Suprapubic skin (tissue), 4 donors: ENCODE results near the gene ABCC8. TPM values are rescaled to one million over a fixed set of nuclear protein-coding genes. Genes with fewer than 3 reads are reported as not detected.

Source experiments
- DNase-seq, 2 donors: peaks; one replicate each; pipeline ENCODE4 v3.0.0-alpha.2; 2019; ENCODE audit warnings: low spot score in 2 of 2
- H3K27ac ChIP-seq: fragments of 200-600 bp; sonication (generic); one replicate; pipeline ENCODE4 v1.5.1; 2019
- H3K27me3 ChIP-seq: fragments of 200-600 bp; sonication (generic); one replicate; pipeline ENCODE4 v1.5.1; 2019
- H3K36me3 ChIP-seq: fragments of 200-600 bp; sonication (generic); one replicate; pipeline ENCODE4 v1.5.1; 2019
- H3K4me1 ChIP-seq: fragments of 200-600 bp; sonication (generic); one replicate; pipeline ENCODE4 v1.5.1; 2019
- H3K4me3 ChIP-seq: fragments of 200-600 bp; sonication (generic); one replicate; pipeline ENCODE4 v1.5.1; 2019; ENCODE audit warnings: mild to moderate bottlenecking
- H3K9me3 ChIP-seq: fragments of 200-600 bp; sonication (generic); one replicate; pipeline ENCODE4 v1.5.1; 2019
- CTCF ChIP-seq, 2 donors: fragments of 200-600 bp in 1 of 2; fragments of 450-650 bp in 1 of 2; sonication (generic) in 1 of 2; IDR thresholded peaks; one replicate each; pipeline ENCODE4 v1.5.1; 2016 to 2019; ENCODE audit warnings: antibody characterized with exemption in 2 of 2, mild to moderate bottlenecking in 1 of 2, moderate library complexity in 1 of 2
- EP300 ChIP-seq: sonication (generic); formaldehyde crosslinking; IDR thresholded peaks from one replicate; pipeline ENCODE4 v1.6.1; 2017; ENCODE audit warnings: antibody characterized with exemption
- POLR2A ChIP-seq, 2 donors: fragments of 450-650 bp; IDR thresholded peaks; one replicate each; pipeline ENCODE4 v1.6.1; 2017; ENCODE audit warnings: antibody characterized with exemption in 2 of 2, mild to moderate bottlenecking in 2 of 2, moderate library complexity in 2 of 2
- POLR2AphosphoS5 ChIP-seq, 3 donors: sonication (generic); formaldehyde crosslinking; IDR thresholded peaks; one replicate each; pipeline ENCODE4 v1.6.1; 2017; ENCODE audit warnings: antibody characterized with exemption in 3 of 3
- WGBS: methylation state at CpG from one replicate; pipeline ENCODE4 v1.1.5; 2018; 5-methylcytosine and 5-hydroxymethylcytosine counted together
- total RNA-seq, 4 donors: library from RNA; depleted of rRNA; stranded (reverse); fragments of >200 nt; gene quantifications; one replicate each; pipeline ENCODE4 v1.1.0, GENCODE V29; 2016

The ABCC8 gene
- total RNA-seq, 4 donors from 2014 or later = 0.42 TPM; not detected in 3

- peaks cover 2% of the 10 kb centered on the region for H3K27me3 ChIP-seq
- no peak overlapping the region for H3K4me3 ChIP-seq
- peaks cover 12% of the 10 kb centered on the region for H3K4me1 ChIP-seq
- no peak overlapping the region for H3K27ac ChIP-seq
- no peaks in the 10 kb centered on the region for H3K9me3 ChIP-seq
- H3K36me3 ChIP-seq = no peaks in the 10 kb centered on the region
- WGBS = 57% methylated on average over 1 of the region's 6 CpGs
- no peak for TF ChIP-seq POLR2A (IDR thresholded peaks at IDR 0.05)
- no peak for TF ChIP-seq EP300
- TF ChIP-seq CTCF (IDR thresholded peaks at IDR 0.05) = no peak
- no peak for TF ChIP-seq POLR2AphosphoS5 (IDR thresholded peaks at IDR 0.05)
- no peak for DNase-seq
Observed at GRCh38 chr11:17393472-17393871, 83.2 kb downstream of the ABCC8 start.

- H3K27ac ChIP-seq = no peak overlapping the region
- DNase-seq = no peak
- no peak for TF ChIP-seq POLR2AphosphoS5 (IDR thresholded peaks at IDR 0.05)
- no peak for TF ChIP-seq POLR2A (IDR thresholded peaks at IDR 0.05)
- TF ChIP-seq EP300 = no peak
- TF ChIP-seq CTCF (IDR thresholded peaks at IDR 0.05) = no peak
- 92% methylated on average over 13 of the region's 14 CpGs for WGBS
- no peak overlapping the region for H3K4me3 ChIP-seq
- H3K4me1 ChIP-seq = peaks cover 14% of the 10 kb centered on the region
- no peaks in the 10 kb centered on the region for H3K9me3 ChIP-seq
- H3K27me3 ChIP-seq = peaks cover 8% of the 10 kb centered on the region
- H3K36me3 ChIP-seq = no peaks in the 10 kb centered on the region
Observed at GRCh38 chr11:17392872-17393271, 83.8 kb downstream of the ABCC8 start.

GRCh38 chr11:17391493-17392355 is 84.9 kb downstream of the ABCC8 start:
- Histone ChIP-seq H3K9me3 (no peaks in the 10 kb centered on the region), H3K4me1 (peaks cover 14% of the 10 kb centered on the region), H3K4me3 (no peak overlapping the region), H3K27me3 (peaks cover 12% of the 10 kb centered on the region), H3K27ac (no peak overlapping the region), H3K36me3 (no peaks in the 10 kb centered on the region)
- DNase-seq = no peak
- whole genome bisulfite sequencing = 65% methylated on average over 3 of the region's 3 CpGs
- no peak for TF ChIP-seq CTCF (IDR thresholded peaks at IDR 0.05)
- no peak for TF ChIP-seq EP300
- TF ChIP-seq POLR2A (IDR thresholded peaks at IDR 0.05) = no peak
- no peak for TF ChIP-seq POLR2AphosphoS5 (IDR thresholded peaks at IDR 0.05)

- no peaks in the 10 kb centered on the region for H3K36me3 ChIP-seq
- H3K4me1 ChIP-seq = peaks cover 14% of the 10 kb centered on the region
- no peak for DNase-seq
- peak overlapping the region; percentile 55 for H3K4me3 ChIP-seq
- H3K27me3 ChIP-seq = peaks cover 16% of the 10 kb centered on the region
- no peak for TF ChIP-seq CTCF (IDR thresholded peaks at IDR 0.05)
- no peak for TF ChIP-seq POLR2A (IDR thresholded peaks at IDR 0.05)
- no peak for TF ChIP-seq EP300
- TF ChIP-seq POLR2AphosphoS5 (IDR thresholded peaks at IDR 0.05) = no peak
- H3K9me3 ChIP-seq = no peaks in the 10 kb centered on the region
- WGBS = 59% methylated on average over 10 of the region's 10 CpGs
- no peak overlapping the region for H3K27ac ChIP-seq
Observed at GRCh38 chr11:17389957-17390649, 86.5 kb downstream of the ABCC8 start.
